HG03196 (cell line): ENCODE measurements around the gene SLC26A9.

Experiments
- ATAC-seq: cut with Tn5 transposase; IDR thresholded peaks from one replicate; pipeline ENCODE4 v1.9.1; 2021; ENCODE audit not compliant: unreplicated experiment

SLC26A9 gene, protein sequence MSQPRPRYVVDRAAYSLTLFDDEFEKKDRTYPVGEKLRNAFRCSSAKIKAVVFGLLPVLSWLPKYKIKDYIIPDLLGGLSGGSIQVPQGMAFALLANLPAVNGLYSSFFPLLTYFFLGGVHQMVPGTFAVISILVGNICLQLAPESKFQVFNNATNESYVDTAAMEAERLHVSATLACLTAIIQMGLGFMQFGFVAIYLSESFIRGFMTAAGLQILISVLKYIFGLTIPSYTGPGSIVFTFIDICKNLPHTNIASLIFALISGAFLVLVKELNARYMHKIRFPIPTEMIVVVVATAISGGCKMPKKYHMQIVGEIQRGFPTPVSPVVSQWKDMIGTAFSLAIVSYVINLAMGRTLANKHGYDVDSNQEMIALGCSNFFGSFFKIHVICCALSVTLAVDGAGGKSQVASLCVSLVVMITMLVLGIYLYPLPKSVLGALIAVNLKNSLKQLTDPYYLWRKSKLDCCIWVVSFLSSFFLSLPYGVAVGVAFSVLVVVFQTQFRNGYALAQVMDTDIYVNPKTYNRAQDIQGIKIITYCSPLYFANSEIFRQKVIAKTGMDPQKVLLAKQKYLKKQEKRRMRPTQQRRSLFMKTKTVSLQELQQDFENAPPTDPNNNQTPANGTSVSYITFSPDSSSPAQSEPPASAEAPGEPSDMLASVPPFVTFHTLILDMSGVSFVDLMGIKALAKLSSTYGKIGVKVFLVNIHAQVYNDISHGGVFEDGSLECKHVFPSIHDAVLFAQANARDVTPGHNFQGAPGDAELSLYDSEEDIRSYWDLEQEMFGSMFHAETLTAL

DNA sequence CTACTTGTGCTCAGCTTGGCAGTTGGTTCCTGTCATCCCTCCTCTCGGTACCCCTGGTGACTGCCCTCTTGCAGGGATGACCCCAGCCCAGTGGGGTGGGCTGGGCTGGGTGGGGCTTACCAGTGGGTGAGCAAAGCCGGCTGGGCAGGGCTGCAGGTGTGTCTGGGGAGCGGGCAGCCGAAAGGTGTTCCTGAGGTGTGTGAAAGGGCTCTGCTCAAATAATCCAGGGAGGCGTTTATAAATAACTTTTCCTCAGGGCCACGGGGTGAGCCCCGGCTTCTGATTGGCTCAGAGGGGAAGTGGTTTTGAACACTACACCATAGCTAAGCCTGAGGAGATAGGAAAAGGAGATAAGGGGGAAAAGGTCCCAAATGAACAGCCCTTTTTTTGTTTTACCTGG, at the start of gene SLC26A9:
SLC26A9 (minus strand) TSS at position 212 of the 400 bp plus-strand sequence. CDS start 7,636 bp downstream, outside the sequence.
- no peak for ATAC-seq

DNA sequence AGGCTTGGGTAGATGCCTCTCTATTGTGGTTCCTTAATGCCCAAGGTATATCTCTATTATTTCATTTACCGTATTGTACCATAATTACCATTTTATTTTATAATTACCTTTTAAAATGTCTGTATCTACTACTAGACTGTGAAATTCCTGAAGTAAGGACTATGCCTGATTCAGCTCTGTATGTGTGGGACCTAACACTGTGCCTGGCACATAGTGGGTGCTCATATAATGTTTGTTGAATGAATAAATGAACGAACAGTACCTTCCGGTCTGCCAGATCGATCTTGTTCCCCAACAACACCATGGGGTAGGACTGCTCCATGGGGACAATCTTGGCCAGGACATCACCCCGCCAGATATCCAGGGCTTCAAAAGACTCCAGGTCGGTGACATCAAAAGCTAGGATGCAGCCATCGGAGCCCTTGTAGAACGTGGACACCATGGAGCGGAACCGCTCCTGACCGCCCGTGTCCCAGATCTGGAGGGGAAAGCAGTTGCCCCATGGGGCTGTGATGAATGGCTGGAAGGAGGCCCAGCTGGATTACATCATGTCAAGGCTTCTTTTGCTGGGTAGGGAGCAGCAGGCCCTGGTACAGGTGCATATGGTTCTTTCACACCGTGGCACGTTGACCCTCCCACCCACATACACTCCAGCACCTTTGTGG, 49.1 kb upstream of the SLC26A9 start:
- ATAC-seq, result no peak

DNA sequence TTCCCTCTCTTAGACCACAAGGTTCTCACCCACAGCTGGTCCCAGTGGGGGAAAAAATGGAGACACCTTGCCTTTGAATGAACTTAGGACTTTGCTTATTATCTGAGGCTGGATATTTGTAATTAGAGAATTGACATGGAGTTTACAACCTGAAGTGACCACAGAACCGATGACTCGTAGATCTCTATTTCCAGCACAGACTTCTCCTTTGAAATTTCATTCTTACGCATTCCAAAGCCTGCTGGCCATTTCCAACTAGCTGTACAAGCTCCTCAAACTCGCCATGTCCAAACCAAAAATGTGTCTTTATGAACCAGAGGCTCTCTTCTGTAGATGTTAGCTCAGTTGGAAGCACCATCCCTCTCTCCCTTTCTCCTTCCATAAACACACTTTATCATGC, 48.0 kb upstream of the SLC26A9 start:
- ATAC-seq, result no peak

DNA sequence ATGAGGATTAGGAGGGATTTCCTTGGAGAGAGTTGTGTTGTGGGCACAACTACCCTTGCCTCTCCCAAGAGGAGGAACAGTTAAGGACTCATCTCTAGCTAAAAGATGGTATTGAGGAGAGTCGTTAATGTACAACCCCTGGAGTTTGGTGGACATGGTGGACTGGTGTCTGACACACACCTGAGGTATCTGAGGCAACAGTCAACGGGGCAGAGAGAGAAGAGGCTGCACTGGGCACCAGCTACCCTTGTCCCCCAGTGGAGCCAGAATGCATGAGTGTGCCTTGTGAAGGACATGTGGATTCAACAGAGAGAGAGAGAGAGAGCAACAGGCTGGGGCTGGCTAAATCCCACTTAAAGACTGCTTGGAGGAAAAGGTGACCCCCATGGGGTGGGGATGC, 47.0 kb upstream of the SLC26A9 start:
- ATAC-seq, result no peak

DNA sequence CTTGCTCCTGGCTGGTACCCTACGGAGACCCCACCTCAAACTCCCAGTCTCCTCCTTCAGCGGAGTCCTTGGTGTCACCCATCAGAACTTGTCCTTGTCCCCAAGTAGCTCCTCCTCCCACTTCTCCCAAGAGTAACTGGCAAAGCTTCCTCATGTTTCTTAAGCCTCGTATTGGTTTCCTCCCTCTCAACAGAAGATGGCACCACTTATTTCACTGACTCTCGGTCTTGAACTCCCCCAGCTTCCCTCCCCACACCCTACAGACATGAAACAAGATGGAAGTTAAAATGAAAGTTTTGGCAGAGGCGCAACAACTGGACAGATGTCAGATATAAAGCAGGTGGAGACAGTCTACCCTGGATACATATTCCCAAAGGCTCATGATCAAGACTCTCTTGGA, 46.5 kb upstream of the SLC26A9 start:
- ATAC-seq, result no peak

DNA sequence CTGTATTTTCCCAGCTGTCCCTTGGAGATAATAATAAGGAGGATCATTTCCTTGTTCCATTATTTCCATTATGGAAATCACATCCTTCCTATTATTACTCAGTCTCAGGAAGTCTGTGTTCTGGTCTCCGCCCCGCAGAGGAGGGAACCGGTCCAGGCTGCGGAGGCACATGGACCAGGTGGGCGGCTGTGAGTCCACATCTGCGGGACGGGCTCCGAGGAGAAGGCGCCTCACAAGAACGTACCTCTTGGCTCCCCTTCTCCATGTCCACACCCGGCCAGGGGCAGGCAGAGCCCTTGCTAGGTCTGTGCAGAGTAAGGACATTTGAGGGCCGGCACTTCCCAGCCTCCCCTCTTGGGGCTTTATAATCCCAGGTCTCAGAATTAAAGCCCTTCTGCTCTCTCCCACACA, 45.3 kb upstream of the SLC26A9 start:
- no peak for ATAC-seq

DNA sequence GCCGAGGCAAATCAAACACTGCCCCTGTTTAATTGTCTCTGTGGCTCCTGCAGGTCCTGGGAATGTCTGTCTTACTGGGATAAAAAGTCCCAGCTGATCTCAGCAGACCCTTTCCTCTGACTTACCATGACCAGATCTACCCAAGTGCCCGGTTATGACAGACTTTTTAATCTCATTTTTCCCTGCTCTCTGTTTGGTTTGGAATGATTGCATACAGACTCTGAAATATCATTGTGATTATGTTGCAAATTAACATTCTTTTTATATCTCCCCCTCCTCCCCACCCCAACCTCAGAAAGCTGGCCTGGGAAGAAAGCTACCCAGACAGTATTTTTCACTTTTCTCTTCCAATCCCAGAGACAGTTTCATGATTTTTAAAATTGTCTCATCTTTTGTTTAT, 43.6 kb upstream of the SLC26A9 start:
- ATAC-seq, result no peak

DNA sequence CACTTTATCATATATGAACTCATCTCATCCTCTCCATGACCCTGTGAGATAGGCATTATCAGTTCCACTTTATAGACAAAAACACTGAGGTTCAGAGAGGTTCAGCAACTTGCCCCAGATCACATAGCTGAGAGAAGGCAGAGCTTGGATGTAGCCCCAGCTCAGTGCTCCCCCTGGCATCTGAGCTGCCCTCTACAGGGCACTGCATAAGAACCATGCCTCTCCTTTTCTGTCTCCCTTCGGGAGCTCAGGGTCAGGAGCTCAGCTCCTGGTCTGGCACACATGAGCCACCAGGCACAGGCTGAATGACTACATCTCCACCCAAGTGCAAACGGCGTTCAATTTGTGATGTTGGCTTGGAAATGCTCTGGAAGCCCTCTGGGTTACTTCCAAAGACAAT, 43.0 kb upstream of the SLC26A9 start:
- ATAC-seq, result no peak

DNA sequence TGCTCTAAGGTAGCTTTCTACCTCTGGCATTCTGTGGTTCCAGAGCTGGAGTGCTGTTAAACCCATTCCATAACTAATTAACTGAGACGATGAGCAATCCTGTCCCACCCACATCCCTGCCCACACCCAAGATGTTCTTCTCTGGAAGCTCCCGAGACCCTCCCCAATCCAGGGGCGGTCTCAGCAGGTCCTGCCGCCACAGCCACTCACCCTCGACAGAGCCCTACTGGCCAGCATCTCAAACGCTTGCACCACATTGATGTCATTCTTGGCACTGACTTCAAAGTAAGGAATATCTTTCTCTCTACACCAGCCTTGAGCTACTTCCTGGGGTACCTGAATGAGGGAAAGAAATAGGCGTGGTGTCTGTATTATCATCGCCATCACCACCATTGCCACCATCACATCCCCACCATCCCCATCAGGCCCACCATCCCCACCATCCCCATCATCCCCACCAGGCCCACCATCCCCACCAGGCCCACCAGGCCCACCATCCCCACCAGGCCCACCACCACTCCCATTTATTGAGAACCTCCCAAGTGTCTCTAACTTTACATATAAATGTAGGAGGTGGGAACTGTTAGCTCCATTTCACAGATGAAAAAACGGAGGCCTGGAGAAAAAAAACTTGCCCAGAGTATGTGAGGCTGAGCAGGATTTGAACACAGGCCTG, 42.2 kb upstream of the SLC26A9 start:
- no peak for ATAC-seq

DNA sequence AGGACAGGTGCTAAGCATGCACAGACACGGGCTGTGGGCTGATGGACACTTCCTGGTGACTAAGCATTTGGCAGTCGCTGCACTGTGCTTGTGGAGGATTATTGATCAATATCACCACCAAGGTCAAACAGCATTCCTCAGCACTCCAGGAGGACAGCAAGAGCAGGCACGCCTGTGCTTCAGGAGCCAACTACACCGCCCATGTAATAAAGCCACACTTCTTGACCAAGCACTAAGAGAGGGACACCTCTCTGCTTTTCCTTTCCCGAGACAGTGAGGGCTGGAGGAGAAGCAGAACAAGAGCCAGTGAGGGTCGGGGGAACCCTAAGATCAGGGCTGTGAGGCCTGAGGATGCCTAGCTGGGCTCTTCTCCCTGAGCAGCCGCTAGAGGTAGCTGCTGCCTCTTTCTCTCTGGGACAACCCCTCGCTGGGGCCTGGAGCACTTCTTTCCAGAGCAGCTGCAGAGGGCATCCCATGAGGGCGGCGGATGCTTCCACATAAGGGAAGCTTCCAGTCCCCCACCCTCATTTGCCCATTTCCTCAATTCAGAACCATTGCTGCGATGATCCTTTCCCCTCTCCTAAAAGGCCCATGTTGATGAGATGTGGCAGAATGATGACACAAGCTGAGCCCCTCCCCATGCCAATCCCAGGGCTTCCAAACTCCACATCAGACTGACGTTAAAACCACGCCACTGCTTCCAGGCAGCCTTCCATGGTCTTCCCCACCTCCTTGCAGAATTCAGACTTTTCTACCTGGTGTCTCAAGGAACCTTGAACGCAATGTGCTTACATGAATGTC, 40.9 kb upstream of the SLC26A9 start:
- ATAC-seq, result no peak

DNA sequence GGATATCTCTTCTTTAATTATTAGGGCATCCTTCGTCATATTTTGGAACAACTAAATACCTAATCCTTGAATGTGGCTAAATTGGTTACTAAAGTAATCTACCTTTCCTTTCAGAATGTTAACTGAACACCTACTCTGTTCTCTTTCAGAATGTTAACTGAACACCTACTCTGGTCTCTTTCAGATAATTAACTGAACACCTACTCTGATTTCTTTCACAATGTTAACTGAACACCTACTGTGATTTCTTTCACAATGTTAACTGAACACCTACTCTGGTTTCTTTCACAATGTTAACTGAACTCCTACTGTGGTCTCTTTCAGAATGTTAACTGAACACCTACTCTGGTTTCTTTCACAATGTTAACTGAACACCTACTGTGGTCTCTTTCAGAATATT, 38.0 kb upstream of the SLC26A9 start:
- ATAC-seq, result no peak

DNA sequence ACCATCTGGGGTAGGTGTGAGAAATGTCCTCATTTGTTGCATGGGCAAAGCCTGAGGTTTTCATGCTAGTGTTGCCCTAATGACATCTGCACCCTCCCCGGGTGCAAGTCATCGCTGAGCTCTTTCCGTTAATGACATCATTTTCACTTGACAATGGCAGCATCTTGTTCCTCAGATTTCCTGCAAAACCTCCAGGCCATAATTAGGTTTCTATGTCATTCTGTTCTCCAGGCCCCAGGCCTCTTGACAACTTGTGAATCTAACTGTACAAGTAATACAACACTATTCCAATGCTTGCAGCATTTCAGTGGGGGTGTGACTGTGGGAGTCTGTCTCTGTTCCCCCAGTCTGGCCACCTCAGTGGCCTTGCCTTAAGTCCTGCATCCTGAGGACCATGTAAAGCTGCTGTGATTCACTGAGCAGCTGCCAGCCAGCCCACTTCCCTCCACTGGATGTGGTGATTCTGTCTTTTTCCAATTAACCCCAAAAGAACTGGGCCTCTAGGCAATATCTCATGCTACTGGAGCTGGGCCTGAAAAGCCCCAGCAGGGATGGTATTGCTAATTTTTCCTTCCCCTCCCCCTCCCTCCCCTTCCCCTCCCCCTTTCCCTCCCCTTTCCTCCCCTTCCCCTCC, 37.1 kb upstream of the SLC26A9 start:
- no peak for ATAC-seq

DNA sequence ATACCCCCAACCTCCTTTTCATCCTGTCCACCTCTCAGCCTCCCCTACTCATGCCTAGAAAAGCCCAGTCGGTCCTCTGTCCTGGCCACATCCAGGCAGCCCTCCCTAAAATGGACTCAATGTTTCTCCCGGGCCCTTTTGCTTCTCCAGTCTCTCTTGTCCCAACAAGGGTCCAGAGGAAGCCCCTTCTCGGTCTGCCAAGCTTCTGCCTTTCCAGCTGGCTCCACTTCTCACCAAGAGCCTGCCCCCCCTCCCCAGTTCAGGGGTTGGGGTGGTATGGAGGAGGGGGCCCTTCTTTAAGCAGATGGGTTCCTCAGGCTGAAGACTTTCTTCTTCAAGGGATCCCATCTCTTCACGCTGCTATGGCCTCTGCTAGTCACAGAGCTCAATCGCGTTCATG, 36.0 kb upstream of the SLC26A9 start:
- no peak for ATAC-seq

DNA sequence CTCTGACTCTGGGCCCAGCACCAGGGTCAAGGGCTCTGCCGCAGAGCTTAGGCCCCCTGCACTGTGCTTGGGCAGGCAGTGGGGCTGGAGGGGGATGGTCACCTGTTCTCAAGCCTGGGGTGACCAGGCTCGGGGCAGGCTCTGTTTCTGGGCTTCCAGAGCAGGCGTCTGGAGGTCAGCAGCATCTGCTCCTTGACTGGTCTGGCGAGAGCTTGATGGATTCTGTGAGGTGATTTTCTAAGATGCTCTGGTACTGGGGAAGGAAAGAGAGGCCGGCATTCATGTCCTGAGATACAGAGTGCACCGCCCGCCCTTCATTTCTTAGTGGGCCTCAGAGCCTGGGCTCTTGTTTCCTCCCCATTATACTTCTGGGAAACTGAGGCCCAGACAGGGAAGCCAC, 35.4 kb upstream of the SLC26A9 start:
- no peak for ATAC-seq

DNA sequence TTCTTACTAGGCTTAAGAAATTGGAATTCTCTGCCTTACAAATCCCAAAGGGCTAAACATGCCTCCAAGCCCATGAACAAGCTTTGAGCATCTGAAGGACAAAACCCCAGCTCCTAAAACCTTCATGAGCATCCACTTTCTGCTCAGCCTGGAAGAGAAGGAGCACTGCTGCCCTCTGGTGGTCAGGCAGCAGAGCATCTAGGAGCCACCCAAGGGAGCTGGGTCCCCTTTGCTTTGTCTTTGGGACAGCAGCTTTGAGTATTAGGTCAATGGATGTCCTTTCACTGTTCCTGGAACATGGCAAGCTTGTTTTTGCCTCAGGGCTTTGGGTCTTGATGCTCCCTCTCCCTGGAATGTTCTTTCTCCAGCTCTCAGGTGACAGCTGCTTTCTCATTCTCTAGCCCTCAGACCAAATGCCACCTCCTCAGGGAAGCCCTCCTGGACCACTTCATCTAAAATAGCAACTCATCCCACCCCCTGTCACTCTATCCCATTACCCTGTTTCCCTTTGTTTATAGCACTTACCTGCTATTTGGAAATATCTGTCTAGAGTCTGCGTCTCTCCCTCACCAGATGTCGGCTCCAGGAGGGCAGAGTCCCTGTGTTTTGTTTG, 34.3 kb upstream of the SLC26A9 start:
- ATAC-seq, result no peak

DNA sequence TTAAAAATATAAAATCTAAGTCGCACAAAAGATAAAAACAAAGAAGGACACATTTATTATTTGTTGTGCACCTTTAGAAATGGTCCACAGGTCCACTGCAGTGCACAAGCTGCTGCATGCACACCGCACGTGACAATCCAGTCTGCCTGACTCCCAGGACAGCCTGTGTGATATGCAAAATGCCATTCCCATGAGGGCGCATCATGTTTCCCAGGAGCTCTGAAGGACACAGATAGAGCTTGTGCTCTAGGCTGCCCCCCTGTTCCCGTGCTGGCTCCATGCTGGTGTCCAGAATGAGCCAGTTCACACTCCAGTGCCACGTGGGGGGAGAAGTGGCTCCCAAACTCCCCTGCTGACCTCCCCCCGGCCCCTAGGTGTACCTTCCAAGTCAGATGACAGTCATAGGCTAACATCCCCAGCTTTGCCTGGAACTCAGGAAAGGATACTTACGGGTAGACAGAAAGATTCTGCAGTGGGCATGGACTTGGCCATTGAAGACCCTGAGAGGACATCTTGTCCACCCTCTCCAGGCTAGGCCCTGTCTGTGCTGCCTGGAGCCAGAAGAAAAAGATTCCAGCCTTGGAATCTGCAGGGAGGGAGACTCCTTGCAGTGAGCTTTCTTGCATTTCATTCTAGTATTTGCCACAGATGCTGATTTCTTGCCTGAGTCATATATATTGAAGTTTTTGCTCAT, 33.6 kb upstream of the SLC26A9 start:
- no peak for ATAC-seq

DNA sequence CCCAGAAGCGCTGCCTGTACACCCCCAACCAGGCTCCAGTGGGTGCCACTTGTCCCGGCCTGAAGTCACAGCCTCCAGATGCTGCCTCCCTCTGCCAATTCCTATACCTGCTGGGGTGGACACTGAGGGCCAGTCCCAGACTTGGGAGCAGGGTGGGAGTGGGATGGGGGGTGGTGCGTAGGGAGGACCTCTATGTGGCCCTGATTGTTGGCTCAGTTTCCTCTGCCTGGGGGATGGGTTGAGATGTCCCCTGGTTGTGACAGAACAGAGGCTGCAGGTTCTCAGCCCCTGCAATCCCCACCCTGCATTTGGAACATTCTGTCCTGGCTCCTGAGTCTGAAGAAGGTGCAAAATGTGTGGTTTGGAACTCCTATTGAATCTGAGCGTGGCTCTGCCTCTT, 32.8 kb upstream of the SLC26A9 start:
- ATAC-seq, result no peak

DNA sequence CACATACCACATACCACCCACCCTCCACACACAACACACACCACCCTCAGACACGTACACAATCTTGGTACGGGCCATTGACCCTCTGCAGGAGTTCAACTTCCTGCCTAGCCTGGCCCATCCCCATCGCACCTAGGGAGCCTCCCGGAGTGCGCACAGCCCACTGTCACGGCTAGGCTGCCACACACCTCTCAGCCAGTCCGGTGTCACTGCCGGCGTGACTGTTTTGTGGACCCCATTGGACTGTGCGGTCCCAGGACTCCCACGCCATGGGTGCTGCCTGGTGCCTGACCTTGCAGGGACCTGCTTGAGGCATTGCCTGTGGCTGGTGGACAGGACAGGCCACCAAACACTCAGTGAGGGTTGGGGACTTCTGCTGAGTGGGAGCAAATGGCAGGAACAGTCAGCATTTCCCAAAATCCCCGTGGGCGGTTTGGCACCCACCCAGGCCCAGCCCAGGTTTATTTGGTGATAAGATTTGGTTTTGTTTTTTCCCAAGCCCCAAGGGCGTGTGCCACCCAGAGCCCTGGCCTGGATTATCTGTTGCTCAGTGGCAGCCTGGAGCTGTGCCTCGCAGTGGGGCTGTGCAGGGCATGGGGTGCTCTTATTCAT, 32.2 kb upstream of the SLC26A9 start:
- ATAC-seq, result no peak

DNA sequence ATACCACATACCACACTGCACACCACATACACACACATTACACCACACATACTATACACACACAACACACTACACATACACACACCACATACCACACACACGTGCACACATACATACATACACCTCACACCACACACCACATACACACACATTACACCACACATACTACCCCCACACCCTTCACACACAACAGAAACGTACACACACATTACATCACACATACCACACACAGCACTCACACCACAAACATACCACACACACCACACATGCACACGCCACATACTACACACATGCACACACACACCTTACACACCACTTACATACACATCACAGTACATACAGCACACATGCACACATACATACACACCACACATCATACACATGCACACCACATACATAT, 31.5 kb upstream of the SLC26A9 start:
- no peak for ATAC-seq
